GM19438 (cell line): ENCODE measurements around the gene DHX36.
A peak's percentile ranks its signal among the peaks of the same experiment; 100 is the strongest.

ENCODE experiments used
- ATAC-seq: cut with Tn5 transposase; IDR thresholded peaks from one replicate; pipeline ENCODE4 v1.9.1; 2021; ENCODE audit warnings: low read depth; ENCODE audit not compliant: unreplicated experiment

DHX36 gene

DNA sequence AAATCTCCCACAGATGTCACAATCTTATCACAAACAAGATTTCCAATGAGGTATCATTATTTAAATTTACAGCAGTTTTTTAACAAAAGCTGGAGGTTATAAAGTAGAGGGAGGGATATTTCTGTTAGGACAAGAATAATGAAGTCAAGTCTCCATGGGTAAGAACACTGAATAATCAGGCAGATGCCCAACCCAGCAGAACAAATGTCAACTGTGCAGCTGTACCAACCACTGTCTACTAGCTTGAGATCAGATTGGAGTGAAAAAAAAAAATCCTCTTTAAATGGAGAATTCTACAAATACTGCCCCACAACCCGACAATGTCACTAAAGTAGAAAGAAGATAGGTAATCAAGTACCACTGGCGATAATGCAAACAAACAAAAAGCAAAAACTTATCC, 30.3 kb downstream of the DHX36 start:
- no peak for ATAC-seq

DNA sequence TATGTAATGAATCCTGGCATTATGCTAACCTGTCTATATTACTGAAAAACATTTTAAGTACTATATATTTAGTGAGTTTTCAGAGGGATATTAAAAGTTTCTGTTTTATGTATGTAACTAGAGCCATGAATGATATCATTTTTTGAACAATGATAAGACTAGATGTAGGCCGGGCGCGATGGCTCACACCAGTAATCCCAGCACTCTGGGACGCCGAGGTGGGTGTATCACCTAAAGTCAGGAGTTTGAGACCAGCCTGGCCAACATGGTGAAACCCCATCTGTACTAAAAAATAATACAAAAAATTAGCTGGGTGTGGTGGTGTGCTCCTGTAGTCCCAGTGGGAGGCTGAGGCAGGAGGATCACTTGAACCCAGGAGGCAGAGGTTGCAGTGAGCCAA, 34.1 kb downstream of the DHX36 start:
- ATAC-seq = no peak

DNA sequence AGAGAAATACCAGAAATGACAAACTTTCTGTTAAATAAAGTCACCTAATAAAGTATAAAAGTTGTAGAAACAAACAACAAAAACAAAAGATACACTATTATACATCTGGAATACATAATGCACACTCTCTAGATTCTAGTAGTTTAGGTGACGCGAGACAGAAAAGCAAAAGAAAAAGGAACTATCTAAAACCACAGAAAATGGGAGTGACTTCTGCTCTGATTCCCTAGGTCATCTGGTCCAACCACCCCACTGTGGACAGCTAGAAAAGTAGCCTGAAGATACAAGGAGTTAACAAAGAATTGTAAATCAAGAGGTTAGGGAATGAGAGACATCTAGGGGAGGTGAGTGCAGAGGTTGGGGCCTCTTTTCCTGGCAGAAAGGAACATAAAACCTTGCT, 39.1 kb downstream of the DHX36 start:
- no peak for ATAC-seq

DNA sequence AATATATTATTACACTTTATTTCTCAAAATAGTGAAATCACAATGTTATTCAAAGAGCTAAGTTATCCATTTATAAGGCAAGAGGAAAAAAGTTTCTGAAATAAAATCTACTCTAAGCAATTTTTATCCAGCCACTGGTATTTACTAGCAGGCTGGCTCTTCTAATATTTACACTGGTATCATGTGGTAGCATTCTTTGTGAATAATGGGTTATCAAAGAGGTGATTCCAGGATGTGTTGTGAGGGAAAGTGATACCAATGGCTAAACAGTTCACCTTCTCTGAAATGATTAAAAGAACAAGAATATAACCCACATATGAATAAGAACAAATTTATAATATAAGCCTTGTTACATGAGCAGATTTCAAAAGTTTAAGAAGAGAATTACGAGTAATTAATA, 44.1 kb downstream of the DHX36 start:
- ATAC-seq = no peak

DNA sequence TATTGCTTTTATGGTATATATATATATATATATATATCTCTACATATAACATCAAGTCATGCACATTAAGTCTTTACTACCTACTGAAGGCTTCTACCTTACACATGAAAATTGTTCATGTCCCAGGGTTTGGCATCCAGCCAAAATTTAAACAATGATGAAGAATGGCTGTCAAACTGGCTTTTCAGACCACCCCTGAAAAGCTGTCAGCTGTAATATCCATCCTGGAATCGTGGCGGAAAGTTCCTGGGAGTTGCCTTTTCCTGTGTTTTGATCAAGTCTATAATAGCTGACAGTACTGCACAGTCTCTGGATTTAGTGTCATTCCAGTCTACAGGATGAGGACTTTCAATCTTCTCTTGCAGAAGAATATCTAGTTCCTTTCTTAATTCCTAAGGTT, 48.3 kb downstream of the DHX36 start:
- no peak for ATAC-seq

DNA sequence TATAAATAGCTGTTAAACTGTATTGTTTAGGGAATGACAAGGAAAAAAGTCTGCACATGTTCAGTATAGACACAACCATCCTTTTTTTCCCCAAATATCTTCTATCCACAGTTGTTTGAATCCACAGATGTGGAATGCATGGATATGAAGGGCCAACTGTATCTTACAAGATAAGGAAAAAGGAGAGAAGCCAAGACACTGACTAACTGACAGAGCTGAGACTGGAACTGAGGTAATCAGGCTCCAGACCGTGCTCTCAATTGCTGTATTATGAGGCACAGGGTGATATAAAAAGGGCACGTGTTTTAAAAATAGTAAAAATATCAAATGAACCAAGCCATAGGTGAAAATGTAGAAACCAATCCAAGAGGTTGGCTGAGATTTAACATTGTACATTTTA, 49.0 kb downstream of the DHX36 start:
- ATAC-seq = no peak

DNA sequence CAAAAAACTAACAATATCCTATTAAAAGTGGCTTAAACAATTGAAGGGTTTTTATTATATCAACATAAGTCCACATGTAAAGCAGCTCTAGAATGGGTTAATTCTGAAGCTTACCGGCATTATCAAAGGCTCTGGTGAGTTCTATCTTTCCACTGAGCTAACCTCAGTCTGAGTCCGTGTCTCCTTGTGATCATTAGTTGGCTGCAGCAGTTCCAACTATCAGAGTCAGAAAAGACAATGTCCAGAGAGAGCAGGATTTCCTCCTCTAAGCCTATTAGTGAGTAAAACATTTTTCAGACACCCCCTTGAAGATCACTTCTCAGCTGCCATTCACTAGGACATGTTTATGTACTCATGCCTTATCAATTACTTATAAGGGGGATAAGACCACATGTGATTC, 49.9 kb downstream of the DHX36 start:
- no peak for ATAC-seq

DNA sequence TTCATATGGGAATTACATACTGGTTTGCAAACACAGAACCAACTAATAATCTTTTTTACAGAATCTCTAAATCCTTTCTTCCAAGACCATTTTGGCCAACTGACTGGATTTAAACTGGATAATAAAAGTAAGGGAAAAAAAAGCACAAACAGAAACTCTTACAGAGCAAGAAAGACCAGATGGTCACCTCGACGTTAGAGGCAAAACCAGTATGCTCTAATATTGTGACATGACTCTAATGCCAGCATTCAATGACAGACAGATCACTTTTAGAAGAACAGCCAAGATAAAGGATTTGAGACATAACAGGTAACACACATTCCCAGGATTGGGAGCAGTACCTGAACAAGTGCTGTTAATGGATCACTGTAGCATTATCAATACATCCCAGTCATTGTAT, 50.9 kb downstream of the DHX36 start:
- no peak for ATAC-seq

DNA sequence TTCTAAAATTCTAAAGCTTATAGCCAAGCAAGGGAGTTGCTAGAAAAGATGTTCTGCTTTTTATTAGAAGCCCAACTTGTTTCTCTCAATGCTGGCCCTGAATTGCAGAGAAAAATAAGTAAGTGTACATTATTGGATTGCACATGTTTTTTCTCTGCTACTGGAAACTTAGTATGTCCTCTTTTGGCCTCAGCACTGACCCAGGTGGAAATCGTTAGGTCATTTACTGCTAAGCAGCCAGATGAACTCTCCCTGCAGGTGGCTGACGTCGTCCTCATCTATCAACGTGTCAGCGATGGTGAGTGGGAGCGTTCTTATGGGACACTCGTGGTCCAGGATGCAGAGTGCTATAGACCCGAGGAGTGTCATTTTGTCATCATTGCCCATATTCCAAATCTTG, 69.8 kb downstream of the DHX36 start:
- ATAC-seq = no peak

DNA sequence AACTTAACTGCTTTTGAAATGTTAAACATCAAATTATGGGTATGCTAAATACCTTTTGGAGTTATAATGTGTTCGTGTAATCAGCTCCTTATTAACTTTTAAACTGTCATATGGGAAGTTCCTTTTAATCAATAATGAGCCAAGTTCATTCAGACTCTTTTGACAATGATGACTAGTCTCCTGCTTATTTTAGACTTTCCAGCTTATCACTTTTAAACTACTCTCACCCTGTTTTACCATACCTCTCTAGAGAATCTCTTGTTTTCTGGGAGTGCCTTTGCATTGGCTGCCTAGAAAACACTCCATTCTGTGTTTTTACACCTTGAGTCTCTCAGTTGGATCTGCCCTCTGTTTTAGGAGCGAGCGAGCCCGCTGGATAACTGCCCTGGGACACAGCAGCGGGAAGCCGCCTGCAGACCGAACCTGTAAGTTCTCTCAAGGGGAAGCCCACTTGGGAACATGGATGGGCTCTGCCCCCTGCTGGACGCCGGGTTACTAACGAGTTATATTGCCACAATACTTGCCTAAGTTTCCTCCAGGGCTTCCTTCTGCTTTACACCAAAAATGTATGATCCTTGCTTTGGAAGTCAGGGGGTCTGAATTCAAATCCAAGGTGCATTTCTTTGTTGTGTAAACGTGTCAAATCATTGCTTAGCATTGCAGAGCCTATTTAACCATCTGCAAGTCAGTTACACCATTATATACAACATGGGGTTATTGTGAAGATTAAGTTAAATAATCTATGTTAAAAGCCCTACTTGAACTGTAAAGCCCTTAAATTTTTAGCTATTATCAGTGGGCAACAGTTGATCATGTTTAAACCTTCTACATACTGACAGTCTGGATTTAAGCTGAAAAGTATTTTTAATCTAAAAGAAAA, 71.3 kb downstream of the DHX36 start:
- peak; percentile 95 for ATAC-seq

DNA sequence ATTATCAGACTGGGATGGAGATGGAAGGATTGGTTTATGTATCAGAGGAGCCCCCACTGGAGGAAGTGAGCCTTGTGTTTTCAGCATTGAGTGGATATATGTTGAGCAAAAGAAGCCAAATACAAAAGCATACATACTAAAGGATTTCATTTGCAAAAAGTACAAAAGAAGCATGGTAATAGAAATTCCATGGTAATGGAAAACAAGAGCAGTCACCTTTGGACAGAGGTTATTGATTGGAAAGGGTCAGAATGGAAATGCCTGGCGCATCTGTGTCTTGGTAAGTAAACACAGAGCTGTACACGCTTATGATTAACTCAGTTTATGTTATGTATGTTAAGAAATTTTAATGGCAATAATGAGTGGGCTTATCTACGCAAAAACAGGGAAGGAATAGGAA, 72.7 kb downstream of the DHX36 start:
- ATAC-seq = no peak

DNA sequence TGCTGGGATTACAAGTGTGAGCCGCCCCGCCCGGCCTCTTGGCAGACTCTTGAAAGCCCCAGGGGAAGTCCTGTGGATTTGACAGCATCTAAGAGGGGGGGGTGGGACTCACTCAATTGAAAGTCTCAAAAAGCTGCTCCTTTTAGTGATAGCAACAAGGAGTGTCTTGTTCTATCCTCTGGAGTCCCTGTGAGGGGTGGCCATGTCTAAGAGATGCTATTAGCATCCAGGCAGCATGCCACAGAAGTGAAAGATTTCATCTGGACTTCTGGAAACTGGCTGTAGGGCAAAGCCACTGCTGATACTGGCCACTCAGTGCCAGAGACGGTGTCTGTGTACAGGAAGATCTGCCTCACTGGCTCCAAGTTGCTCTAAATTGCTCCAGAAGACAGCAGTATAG, 74.0 kb downstream of the DHX36 start:
- ATAC-seq = no peak

DNA sequence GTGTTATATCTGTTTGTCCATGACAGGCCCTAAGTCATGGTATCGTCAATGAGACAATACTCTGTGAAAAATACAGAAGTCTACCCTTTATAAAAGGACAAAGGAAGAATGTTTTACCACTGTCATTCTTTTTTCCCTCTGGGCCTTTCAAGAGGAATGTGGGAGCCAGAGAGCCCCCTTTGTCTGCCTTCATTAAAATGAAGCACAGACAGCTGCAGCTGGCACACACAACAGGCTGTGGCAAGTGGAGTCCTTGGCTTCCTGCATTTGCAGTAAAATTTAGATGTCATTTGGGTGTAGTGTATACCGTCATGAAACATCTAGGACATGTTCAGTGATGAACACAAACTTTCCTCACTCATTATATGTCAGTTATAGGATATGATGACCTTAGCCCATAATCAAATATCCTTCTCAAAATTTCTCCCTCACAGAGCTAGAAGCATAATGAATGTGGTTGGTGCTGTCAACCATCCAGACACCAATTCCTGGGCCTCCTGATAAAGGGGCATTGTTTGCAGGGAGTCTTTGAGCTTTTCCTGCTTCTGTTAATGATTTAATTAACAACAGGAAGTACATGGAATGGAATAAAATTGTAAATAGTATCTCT, 76.4 kb downstream of the DHX36 start:
- ATAC-seq = no peak

DNA sequence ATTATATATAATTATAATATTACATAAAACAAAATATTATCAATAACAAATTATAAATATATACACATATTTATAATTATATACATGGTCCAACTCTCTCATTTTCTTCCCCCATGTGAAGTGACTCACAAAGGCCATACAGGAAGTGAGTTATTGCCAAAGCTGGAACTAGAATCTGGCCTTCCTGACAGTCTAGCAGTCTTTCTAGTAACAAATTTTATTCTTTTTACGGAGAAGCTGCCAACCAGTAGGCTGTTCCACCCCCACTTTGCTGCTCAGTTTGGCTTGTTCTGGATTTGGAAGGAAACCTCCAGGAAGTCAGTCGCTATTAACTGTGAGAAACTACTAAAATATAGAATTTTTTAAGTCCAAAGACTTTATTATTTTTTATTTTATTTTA, 79.6 kb downstream of the DHX36 start:
- no peak for ATAC-seq

DNA sequence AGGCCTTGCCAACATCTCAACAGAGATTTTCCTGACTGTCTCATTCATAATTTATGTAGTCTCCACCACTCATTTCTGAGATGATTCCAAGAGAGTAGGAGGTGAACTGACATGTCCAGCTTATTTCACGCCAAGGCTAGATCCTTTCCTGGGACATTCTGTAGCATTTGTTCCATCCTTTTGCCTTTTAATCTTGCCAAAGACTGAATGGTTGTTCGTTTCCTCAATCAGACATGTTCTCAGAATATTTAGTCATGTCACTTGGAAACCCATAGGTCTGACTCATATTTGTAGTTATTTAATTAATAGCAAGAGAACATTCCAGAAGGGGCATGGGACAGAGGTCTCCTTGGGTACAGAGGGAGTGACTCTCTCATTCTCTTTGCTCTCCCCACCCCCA, 80.9 kb downstream of the DHX36 start:
- ATAC-seq = no peak

DNA sequence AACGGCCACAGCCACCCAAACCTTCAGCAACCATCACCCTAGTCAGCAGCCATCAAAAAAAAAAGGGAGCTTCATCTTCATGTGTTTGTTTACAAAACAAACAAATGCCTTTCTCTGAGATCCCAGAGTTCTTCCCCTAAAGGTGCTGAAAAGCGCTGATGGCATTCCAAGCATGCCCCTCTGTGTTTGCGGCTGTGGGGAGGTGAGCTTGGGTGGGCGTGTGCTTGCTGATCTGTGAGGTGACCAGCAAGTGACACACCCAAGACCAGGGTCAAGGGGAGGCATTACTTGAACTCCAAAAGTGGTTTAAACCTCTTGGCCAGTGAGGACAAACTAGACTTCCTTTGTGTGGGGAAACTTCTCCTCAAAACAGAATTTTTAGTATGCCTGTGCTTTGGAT, 81.5 kb downstream of the DHX36 start:
- no peak for ATAC-seq

DNA sequence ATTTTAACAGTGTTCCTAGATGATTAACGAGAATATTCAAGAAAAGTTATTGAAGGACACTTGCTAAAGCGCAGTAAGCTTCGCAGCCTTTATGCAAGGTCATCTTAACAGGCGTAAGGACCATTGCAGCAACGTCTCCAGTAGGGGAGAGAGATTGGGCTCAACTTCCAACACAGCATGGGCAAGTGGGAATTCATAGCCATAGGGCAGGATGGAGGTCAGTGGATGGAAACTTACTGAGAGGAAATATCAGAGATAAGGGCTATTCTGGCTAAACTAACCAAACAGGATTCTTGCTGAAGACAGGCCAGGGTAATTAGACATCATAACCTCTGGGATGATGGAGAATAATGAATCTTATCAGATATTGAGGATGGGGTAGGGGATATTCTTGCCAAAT, 82.8 kb downstream of the DHX36 start:
- no peak for ATAC-seq

DNA sequence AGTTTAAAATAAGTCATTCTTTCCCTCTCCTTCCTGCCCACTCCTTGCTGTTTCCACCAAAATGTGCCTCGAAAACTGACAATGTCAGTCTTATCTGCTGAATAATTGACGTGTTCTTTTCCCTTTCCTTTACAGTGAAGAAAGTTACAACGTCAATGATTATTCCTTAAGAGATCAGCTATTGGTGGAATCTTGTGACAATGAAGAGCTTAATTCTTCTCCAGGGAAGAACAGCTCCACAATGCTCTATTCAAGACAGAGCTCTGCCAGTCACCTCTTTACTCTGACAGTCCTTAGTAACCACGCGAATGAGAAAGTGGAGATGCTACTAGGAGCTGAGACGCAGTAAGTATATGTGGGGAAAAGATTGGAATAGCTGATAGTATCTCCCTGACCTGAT, 84.1 kb downstream of the DHX36 start:
- ATAC-seq = no peak

DNA sequence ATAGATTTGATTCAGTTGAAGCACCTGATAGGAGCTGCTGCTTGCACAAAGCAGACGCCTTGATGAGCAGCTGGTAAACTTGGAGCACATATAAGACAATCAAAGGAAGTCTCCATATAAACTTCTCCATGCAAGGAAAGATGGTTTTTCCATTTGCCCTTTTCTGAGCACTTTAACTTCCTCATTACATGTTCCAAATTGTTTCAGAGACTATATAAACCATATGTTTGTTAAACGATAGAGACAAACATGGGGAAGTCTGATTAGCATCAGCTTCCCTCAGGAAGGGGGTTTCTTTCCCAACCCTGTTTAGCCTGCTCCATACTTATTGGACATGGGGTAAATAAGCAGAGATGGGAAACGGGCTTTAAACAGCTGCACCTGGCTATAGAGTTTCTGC, 88.0 kb downstream of the DHX36 start:
- no peak for ATAC-seq

DNA sequence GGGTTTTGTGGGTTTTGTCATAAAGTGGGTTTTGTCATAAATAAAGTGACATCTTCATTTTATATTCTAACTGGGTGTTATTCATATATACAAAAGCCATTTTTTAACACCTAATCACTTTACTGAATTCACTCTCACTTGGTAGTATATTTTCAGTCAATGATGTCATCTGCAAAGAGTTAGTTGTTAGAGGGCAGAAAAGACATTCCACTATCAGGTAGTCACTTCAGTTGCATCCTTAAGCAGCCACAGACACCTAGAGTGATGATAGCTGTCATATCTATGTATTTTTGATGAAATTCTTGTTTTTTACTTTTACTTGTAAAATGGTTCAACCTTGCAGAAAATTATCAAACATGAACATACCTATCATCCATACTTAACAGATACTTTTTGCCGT, 89.0 kb downstream of the DHX36 start:
- ATAC-seq = no peak

DNA sequence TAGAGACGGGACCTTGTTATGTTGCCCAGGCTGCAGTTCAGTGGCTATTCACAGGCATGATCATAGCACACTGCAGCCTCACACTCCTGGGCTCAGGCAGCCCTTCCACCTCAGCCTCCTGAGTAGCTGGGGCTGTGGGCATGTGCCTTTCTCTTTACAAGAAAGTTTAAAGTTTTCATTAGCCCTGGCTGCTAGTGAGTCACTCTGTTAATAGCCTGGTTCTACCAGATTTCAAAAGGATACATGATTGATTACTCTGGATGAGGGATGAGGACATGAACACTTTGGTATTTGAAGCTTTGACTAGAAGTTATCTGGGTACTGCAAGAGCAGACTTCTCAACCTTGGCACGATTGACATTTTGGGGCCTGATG, 95.1 kb downstream of the DHX36 start:
- no peak for ATAC-seq

DNA sequence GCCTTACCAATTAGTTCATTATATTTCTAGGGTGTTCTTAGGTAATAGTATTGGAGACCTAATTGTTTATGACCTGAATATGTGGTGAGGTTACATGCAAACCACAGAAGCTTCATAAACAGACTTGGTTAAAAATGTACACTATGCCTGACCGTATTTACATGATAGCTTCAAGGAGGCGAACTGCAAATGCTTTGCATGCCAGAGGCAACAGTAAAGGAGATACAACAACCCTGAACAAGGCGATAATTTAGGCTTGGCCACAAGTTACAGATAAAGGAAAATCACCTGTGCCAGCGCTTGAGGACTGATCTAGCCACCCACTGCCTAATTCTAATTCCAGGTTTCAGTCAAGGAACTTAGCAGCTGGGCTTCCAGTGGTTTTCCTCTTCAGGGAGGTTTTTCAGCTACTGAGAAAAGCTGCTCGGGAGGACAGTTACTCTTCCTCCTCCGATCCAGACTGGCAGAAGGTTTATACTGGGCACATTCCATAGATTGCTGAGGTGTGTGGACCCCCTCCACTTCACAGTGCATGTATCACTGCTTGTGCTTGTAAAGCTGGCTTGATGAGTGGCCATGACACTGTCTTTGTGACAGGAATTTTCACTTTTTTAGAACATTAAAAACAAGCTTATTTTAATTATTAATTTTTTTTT, 95.6 kb downstream of the DHX36 start:
- ATAC-seq = no peak
